ENCODE data around the gene DOK7. TPM values are rescaled to one million over a fixed set of nuclear protein-coding genes. Genes with fewer than 3 reads are reported as not detected.

Gene DOK7
- total RNA-seq, 4 donors from 2014 or later, result 1.7 to 11.2 (median 2.6) TPM

DNA sequence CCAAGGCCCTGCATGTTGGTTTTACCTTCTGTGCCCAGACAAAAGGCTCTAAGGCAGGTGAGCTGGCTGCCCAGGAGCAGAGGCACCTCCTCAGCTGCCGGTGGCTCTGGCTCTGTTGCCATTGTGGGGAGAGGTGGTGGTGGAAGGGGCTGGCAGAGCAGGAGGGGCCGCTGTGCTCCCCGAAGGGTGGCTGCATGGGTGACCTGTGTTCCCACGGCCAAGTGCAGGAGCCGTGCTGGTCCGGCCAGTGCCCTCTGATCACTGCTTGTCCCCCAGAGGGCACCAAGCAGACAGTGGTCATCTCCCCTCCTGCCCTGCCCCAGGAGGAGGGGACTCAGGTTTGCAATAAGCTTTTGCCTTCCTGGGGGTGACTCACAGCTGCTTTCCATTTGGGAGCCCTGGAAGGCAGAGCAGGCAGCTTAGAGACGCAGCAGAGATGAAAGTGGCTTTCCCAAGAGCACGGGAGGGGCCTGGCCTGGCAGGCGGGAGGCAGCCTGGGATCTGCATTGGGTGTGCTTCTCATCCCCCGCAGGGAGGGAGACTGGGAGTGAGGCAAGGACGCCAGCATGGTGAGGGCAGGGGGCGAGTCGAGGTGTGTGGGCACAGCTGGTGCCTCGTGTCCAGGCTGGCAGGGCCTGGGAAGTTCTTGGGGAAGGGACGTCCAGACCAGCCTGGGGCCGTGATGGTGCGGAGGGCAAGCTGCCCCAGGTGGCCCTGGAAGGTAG is 28.7 kb downstream of the DOK7 start:
- Histone ChIP-seq H3K27ac (no peak overlapping the region), H3K27me3 (peaks cover 74% of the 10 kb centered on the region), H3K36me3 (no peaks in the 10 kb centered on the region), H3K4me1 (no peaks in the 10 kb centered on the region), H3K9me3 (no peaks in the 10 kb centered on the region), H3K4me3 (no peak overlapping the region)
- WGBS, result 48% methylated on average over 17 of the region's 17 CpGs
- DNase-seq (ENCODE audit: low spot score in 2 of 2), result no peak
- TF ChIP-seq EP300 (IDR thresholded peaks at IDR 0.05) (no peak), POLR2A (IDR thresholded peaks at IDR 0.05) (no peak), POLR2AphosphoS5 (IDR thresholded peaks at IDR 0.05) (no peak)
- TF ChIP-seq, protein P1, sequence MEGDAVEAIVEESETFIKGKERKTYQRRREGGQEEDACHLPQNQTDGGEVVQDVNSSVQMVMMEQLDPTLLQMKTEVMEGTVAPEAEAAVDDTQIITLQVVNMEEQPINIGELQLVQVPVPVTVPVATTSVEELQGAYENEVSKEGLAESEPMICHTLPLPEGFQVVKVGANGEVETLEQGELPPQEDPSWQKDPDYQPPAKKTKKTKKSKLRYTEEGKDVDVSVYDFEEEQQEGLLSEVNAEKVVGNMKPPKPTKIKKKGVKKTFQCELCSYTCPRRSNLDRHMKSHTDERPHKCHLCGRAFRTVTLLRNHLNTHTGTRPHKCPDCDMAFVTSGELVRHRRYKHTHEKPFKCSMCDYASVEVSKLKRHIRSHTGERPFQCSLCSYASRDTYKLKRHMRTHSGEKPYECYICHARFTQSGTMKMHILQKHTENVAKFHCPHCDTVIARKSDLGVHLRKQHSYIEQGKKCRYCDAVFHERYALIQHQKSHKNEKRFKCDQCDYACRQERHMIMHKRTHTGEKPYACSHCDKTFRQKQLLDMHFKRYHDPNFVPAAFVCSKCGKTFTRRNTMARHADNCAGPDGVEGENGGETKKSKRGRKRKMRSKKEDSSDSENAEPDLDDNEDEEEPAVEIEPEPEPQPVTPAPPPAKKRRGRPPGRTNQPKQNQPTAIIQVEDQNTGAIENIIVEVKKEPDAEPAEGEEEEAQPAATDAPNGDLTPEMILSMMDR (IDR thresholded peaks at IDR 0.05), result no peak

DNA sequence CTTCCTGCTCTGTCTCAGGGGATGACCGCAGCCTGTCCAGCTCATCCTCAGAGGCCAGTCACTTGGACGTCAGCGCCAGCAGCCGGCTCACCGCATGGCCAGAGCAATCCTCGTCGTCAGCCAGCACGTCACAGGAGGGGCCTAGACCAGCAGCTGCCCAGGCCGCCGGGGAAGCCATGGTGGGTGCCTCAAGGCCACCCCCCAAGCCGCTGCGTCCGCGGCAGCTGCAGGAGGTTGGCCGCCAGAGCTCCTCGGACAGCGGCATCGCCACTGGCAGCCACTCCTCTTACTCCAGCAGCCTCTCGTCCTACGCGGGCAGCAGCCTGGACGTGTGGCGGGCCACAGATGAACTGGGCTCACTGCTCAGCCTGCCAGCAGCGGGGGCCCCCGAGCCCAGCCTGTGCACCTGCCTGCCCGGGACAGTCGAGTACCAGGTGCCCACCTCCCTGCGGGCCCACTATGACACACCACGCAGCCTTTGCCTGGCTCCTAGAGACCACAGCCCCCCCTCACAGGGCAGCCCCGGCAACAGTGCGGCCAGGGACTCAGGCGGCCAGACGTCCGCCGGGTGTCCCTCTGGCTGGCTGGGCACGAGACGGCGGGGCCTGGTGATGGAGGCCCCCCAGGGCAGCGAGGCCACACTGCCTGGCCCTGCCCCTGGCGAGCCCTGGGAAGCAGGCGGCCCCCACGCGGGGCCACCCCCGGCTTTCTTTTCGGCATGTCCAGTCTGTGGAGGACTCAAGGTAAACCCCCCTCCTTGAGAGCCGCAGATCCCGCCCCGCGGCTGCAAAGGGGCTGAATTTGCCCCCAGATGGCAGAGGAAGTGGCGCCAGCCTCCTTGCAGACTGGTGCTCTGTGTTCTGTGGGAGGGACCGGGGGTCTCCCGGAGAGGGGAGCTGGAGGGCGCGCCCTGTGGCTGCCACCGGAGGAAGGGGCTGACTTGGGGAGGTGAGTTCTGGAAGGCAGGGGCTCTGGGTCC is 29.9 kb downstream of the DOK7 start:
- Histone ChIP-seq H3K9me3 (no peaks in the 10 kb centered on the region), H3K36me3 (no peaks in the 10 kb centered on the region), H3K4me1 (no peaks in the 10 kb centered on the region), H3K27me3 (peaks cover 70% of the 10 kb centered on the region), H3K4me3 (no peak overlapping the region), H3K27ac (no peak overlapping the region)
- TF ChIP-seq, protein P1 (IDR thresholded peaks at IDR 0.05), result no peak
- no peak for TF ChIP-seq POLR2AphosphoS5 (IDR thresholded peaks at IDR 0.05)
- DNase-seq (ENCODE audit: low spot score in 2 of 2), result no peak
- WGBS, result no CpG with 5 or more reads among the region's 55 CpGs

DNA sequence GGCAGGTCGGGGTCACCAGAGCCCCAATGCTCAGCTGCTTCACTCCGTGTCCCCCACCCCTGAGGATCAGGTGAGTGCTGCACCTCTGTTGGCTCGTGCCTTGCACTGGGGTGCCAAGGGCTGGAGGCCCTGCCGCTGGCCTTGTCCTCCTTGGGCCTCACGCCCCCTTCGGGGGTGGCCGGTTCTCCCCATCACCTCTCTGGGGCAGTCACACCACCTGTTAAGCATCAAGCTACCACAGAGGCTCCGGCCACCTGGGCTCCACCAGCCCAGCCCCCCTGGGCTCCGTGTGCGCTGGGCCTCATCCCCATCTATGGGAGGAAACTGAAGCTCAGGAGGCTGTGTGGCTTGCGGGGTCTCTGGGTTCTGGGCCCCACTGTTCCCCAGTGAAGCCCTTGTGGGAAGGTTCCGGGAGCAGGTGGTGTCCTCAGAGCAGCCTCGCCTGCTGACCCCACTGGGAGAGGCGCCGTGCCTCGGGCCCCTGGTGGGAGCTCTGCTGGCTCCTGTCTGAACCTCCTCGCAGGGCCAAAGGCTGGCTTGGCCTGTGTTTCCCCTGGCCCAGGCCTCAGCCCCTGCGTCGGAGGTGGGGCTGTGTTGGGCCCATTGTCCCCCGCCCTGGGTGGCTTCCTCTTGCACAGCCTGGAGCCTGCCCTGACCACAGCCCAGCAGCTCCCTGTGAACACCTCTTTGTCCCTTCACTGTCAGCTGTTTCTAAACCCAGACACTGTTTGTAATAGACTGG is 30.8 kb downstream of the DOK7 start:
- TF ChIP-seq POLR2A (IDR thresholded peaks at IDR 0.05), result no peak
- TF ChIP-seq POLR2AphosphoS5 (IDR thresholded peaks at IDR 0.05), result no peak
- TF ChIP-seq, protein P1 (IDR thresholded peaks at IDR 0.05), result no peak
- TF ChIP-seq EP300 (IDR thresholded peaks at IDR 0.05), result no peak
- no peaks in the 10 kb centered on the region for H3K9me3 ChIP-seq
- WGBS, result 73% methylated on average over 5 of the region's 20 CpGs
- H3K36me3 ChIP-seq, result no peaks in the 10 kb centered on the region
- H3K4me3 ChIP-seq, result no peak overlapping the region
- peaks cover 64% of the 10 kb centered on the region for H3K27me3 ChIP-seq
- H3K4me1 ChIP-seq, result no peaks in the 10 kb centered on the region
- no peak for DNase-seq (ENCODE audit: low spot score in 2 of 2)
- H3K27ac ChIP-seq, result no peak overlapping the region

DNA sequence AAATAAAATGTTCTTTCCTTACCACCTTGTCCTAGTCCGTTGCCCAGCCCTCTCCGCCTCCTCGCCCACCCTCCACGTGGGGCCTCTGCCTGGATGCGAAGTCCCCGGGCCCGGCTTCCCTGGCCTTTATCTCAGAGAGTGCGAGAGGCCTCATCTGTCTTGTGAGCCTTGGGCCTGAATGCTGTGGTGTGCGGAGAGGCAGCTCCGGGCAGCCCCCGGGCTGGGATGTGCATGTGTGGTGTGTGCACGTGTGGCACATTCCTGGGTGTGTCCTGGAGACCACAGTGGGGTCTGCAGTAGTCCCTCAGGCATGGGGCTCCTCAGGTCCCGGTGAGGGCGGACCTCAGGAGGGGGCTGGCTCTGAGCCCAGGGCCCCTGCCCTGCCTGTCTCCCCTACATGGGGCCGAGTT is 31.4 kb downstream of the DOK7 start:
- Histone ChIP-seq H3K4me3 (no peak overlapping the region), H3K36me3 (no peaks in the 10 kb centered on the region), H3K27me3 (peaks cover 58% of the 10 kb centered on the region), H3K4me1 (no peaks in the 10 kb centered on the region), H3K9me3 (no peaks in the 10 kb centered on the region), H3K27ac (no peak overlapping the region)
- DNase-seq (ENCODE audit: low spot score in 2 of 2), result no peak
- TF ChIP-seq POLR2AphosphoS5 (IDR thresholded peaks at IDR 0.05), result no peak
- 43% methylated on average over 8 of the region's 15 CpGs for WGBS

DNA sequence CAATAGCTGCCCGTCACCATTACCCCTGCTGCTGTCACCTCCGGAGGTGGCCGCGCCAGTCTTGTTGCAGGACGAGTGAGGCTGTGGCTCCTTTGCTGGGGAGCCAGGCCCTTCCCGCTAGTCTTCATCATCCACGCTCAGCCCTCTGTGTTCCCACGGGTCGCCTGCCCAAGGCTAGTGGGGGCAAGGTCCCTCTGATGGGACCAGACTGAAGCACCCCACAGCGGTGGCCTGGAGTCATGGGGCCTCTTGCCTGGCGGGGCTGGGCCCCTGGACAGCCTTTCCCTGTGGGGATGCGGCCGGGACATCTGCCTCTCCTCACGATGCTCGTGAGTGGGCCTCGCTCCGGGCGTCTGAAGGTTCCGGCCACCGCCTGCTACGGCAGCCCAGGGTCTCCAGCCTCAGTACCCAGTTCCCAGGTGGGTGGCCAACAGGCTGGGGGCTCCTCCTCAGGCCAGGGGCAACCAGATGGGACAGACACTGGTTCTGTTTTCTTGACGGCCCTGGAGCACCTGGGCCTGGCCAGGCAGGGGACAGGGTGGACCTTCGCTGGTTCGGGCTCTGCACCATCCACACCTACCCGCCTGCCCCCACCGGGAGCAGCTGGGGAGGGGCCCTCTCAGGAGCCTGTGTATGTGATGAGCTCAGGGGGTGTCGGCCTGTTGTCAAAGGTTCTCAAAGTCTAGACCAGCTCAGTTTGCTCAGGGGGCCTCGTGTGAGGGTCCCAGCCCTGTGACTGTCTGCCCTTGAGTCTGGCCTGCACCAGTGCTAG is 32.3 kb downstream of the DOK7 start:
- Histone ChIP-seq H3K27ac (no peak overlapping the region), H3K27me3 (peaks cover 54% of the 10 kb centered on the region), H3K9me3 (no peaks in the 10 kb centered on the region), H3K36me3 (peaks cover 8% of the 10 kb centered on the region), H3K4me3 (no peak overlapping the region), H3K4me1 (no peaks in the 10 kb centered on the region)
- TF ChIP-seq EP300 (IDR thresholded peaks at IDR 0.05) (no peak), POLR2AphosphoS5 (IDR thresholded peaks at IDR 0.05) (no peak)
- TF ChIP-seq, protein P1 (IDR thresholded peaks at IDR 0.05), result no peak
- no peak for DNase-seq (ENCODE audit: low spot score in 2 of 2)
- WGBS, result 59% methylated on average over 5 of the region's 28 CpGs
